ENCODE results near the gene TMEM86A. TPM values are rescaled to one million over a fixed set of nuclear protein-coding genes. Genes with fewer than 3 reads are reported as not detected.
"Not testable (repeated sequence)": the region's sequence is repeated elsewhere in the genome, so short reads cannot be mapped to it uniquely, and the experiment has no call there.

TMEM86A gene
- total RNA-seq (2014; rRNA removed; shearing (Covaris generic)): under 0.01 and 0.32 TPM in 2 replicates
- polyA plus RNA-seq (2016; fragmentation: Nextera tagmentation; extraction: Ambion mirVana): 0.38 and 1.0 TPM in 2 replicates

- TF ChIP-seq EZH2phosphoT487 (IDR thresholded peaks at IDR 0.05; ENCODE audit: insufficient read depth, low read depth) (no peak), EZH2 (IDR thresholded peaks at IDR 0.05; ENCODE audit: insufficient read depth, poor library complexity, severe bottlenecking) (no peak)
- peak within 1 kb of the TSS; percentile 66 for H3K9ac ChIP-seq
- peak; percentile 94 for DNase-seq
- H3K4me3 ChIP-seq: peak within 1 kb of the TSS; percentile 73
- no peaks in the 10 kb centered on the region for H3K4me1 ChIP-seq (ENCODE audit: insufficient read depth)
- no peaks in the 10 kb centered on the region for H3K36me3 ChIP-seq (ENCODE audit: low read depth)
- no peaks in the 10 kb centered on the region; the same call in 1 of the 2 replicates for H3K27me3 ChIP-seq (replicated peaks; ENCODE audit: insufficient read depth)
- H4K20me1 ChIP-seq (ENCODE audit: insufficient read depth): no peaks in the 10 kb centered on the region
- no peaks in the 10 kb centered on the region for H3K9me2 ChIP-seq (ENCODE audit: insufficient read depth)
- H3K79me2 ChIP-seq (ENCODE audit: insufficient read depth): no peaks in the 10 kb centered on the region
- peak within 1 kb of the TSS; percentile 71 for H3K4me2 ChIP-seq (ENCODE audit: unreplicated experiment)
- no peaks in the 10 kb centered on the region for H3K9me3 ChIP-seq (ENCODE audit: low read depth)
- in situ Hi-C loops (cut with MboI): no loop called here
- 1 to 2% methylated on average over 51 to 71 of the region's 98 CpGs for WGBS, 2 experiments (ENCODE audit: low coverage in 1 of 2, low lambda C conversion rate in 2 of 2, missing lambda C conversion rate in 2 of 2)
- peaks cover 10% of the 10 kb centered on the region; the same call in 1 of the 2 replicates for H3F3A ChIP-seq (ENCODE audit: insufficient read depth)
- H3K27ac ChIP-seq: no peak within 1 kb of the TSS
- H2AFZ ChIP-seq: peak within 1 kb of the TSS; percentile 79
These were observed at the start of gene TMEM86A for GRCh38 chr11:18698341-18699268. TMEM86A (plus strand) TSS chr11:18698779; CDS start chr11:18698887, 108 bp downstream.

GRCh38 chr11:18650353-18650752 is 48.2 kb upstream of the TMEM86A start:
- Histone ChIP-seq H3K9me3 (ENCODE audit: low read depth) (no peaks in the 10 kb centered on the region), H2AFZ (no peak overlapping the region), H3K27ac (no peak overlapping the region), H3K4me3 (no peak overlapping the region), H4K20me1 (ENCODE audit: insufficient read depth) (no peaks in the 10 kb centered on the region), H3K9ac (no peak overlapping the region), H3F3A (ENCODE audit: insufficient read depth) (no peaks in the 10 kb centered on the region), H3K4me1 (ENCODE audit: insufficient read depth) (no peaks in the 10 kb centered on the region), H3K79me2 (ENCODE audit: insufficient read depth) (no peaks in the 10 kb centered on the region), H3K9me2 (ENCODE audit: insufficient read depth) (no peaks in the 10 kb centered on the region), H3K36me3 (ENCODE audit: low read depth) (no peaks in the 10 kb centered on the region), H3K27me3 (replicated peaks; ENCODE audit: insufficient read depth) (no peaks in the 10 kb centered on the region), H3K4me2 (ENCODE audit: unreplicated experiment) (no peak overlapping the region)
- 63 to 68% methylated on average over 4 of the region's 4 CpGs for WGBS, 2 experiments (ENCODE audit: low coverage in 1 of 2, low lambda C conversion rate in 2 of 2, missing lambda C conversion rate in 2 of 2)
- in situ Hi-C loops (cut with MboI): no loop called here
- DNase-seq: no peak
- no peak for TF ChIP-seq EZH2 (IDR thresholded peaks at IDR 0.05; ENCODE audit: insufficient read depth, poor library complexity, severe bottlenecking)
- TF ChIP-seq EZH2phosphoT487 (IDR thresholded peaks at IDR 0.05; ENCODE audit: insufficient read depth, low read depth): no peak

GRCh38 chr11:18650859-18651557 is 47.6 kb upstream of the TMEM86A start:
- Histone ChIP-seq H3K4me1 (ENCODE audit: insufficient read depth) (no peaks in the 10 kb centered on the region), H3K4me3 (no peak overlapping the region), H3K9me2 (ENCODE audit: insufficient read depth) (no peaks in the 10 kb centered on the region), H4K20me1 (ENCODE audit: insufficient read depth) (no peaks in the 10 kb centered on the region), H3K27ac (no peak overlapping the region), H3K9ac (no peak overlapping the region), H3K27me3 (replicated peaks; ENCODE audit: insufficient read depth) (no peaks in the 10 kb centered on the region), H3K36me3 (ENCODE audit: low read depth) (no peaks in the 10 kb centered on the region), H3K9me3 (ENCODE audit: low read depth) (no peaks in the 10 kb centered on the region), H3K79me2 (ENCODE audit: insufficient read depth) (no peaks in the 10 kb centered on the region), H3F3A (ENCODE audit: insufficient read depth) (no peaks in the 10 kb centered on the region), H3K4me2 (ENCODE audit: unreplicated experiment) (no peak overlapping the region), H2AFZ (peak overlapping the region; percentile 65; the same call in 1 of the 2 replicates)
- WGBS, 2 experiments (ENCODE audit: low coverage in 1 of 2, low lambda C conversion rate in 2 of 2, missing lambda C conversion rate in 2 of 2): 72% methylated on average over 19 of the region's 19 CpGs
- in situ Hi-C loops (cut with MboI): no loop called here
- DNase-seq: peak; percentile 66
- TF ChIP-seq EZH2phosphoT487 (IDR thresholded peaks at IDR 0.05; ENCODE audit: insufficient read depth, low read depth) (no peak), EZH2 (IDR thresholded peaks at IDR 0.05; ENCODE audit: insufficient read depth, poor library complexity, severe bottlenecking) (no peak)

- H3K27ac ChIP-seq: no peak overlapping the region
These were observed 40.9 kb upstream of the TMEM86A start for GRCh38 chr11:18657673-18658072.

GRCh38 chr11:18665353-18665872 is 33.2 kb upstream of the TMEM86A start:
- H3K36me3 ChIP-seq (ENCODE audit: low read depth); H3K9me2 ChIP-seq (ENCODE audit: insufficient read depth); H3F3A ChIP-seq (ENCODE audit: insufficient read depth); H3K4me1 ChIP-seq (ENCODE audit: insufficient read depth); in situ Hi-C loops (cut with MboI); H3K79me2 ChIP-seq (ENCODE audit: insufficient read depth); H4K20me1 ChIP-seq (ENCODE audit: insufficient read depth); H3K4me2 ChIP-seq (ENCODE audit: unreplicated experiment); H2AFZ ChIP-seq; H3K27me3 ChIP-seq (replicated peaks; ENCODE audit: insufficient read depth); DNase-seq; H3K9ac ChIP-seq; H3K27ac ChIP-seq; H3K4me3 ChIP-seq; H3K9me3 ChIP-seq (ENCODE audit: low read depth): not testable (repeated sequence)
- 48 to 55% methylated on average over 10 of the region's 10 CpGs for WGBS, 2 experiments (ENCODE audit: low coverage in 1 of 2, low lambda C conversion rate in 2 of 2, missing lambda C conversion rate in 2 of 2)

More at GRCh38 chr11:18657673-18658072, 40.9 kb upstream of the TMEM86A start:
- H3K4me3 ChIP-seq: no peak overlapping the region
- no peaks in the 10 kb centered on the region for H3K9me3 ChIP-seq (ENCODE audit: low read depth)
- H2AFZ ChIP-seq: no peak overlapping the region
- H3K36me3 ChIP-seq (ENCODE audit: low read depth): no peaks in the 10 kb centered on the region
- no peak for DNase-seq
- 61 to 67% methylated on average over 5 of the region's 5 CpGs for WGBS, 2 experiments (ENCODE audit: low coverage in 1 of 2, low lambda C conversion rate in 2 of 2, missing lambda C conversion rate in 2 of 2)
- TF ChIP-seq EZH2phosphoT487 (IDR thresholded peaks at IDR 0.05; ENCODE audit: insufficient read depth, low read depth) (no peak), EZH2 (IDR thresholded peaks at IDR 0.05; ENCODE audit: insufficient read depth, poor library complexity, severe bottlenecking) (no peak)
- no peaks in the 10 kb centered on the region for H3K4me1 ChIP-seq (ENCODE audit: insufficient read depth)
- no peak overlapping the region for H3K4me2 ChIP-seq (ENCODE audit: unreplicated experiment)
- H3K27me3 ChIP-seq (replicated peaks; ENCODE audit: insufficient read depth): peaks cover 7% of the 10 kb centered on the region
- H3K9ac ChIP-seq: no peak overlapping the region
- H3F3A ChIP-seq (ENCODE audit: insufficient read depth): no peaks in the 10 kb centered on the region
- in situ Hi-C loops (cut with MboI): no loop called here
- no peaks in the 10 kb centered on the region for H3K79me2 ChIP-seq (ENCODE audit: insufficient read depth)
- no peaks in the 10 kb centered on the region for H4K20me1 ChIP-seq (ENCODE audit: insufficient read depth)
- no peaks in the 10 kb centered on the region for H3K9me2 ChIP-seq (ENCODE audit: insufficient read depth)
